ENCODE measurements around the gene STARD7. TPM values are rescaled to one million over a fixed set of nuclear protein-coding genes. Genes with fewer than 3 reads are reported as not detected.

Gene STARD7
- total and polyA plus RNA-seq, 10 of the 15 experiments (the other 5 are each of a cell fraction or from before 2014, with no cell fraction given), result 85.4 to 237 (median 153) TPM

- ChIA-PET RAD21 (ENCODE audit: unreplicated experiment) (interaction anchor here (0.8 to 1.8 kb wide), 7 partner anchors 22 to 158 kb away, joined by 3 to 7 read pairs (median 4); no protein-coding TSS in a partner anchor), POLR2A (interaction anchor here (0.6 to 1.8 kb wide), 9 partner anchors 9 to 335 kb away, joined by 3 to 7 read pairs (median 3); partner anchors contain the start of gene STARD7), CTCF (interaction anchor here (0.9 to 2.7 kb wide), 9 partner anchors 20 to 327 kb away, joined by 3 to 20 read pairs (median 4); partner anchors contain the start of gene ASTL), SMC1A (ENCODE audit: uncharacterized antibody, unreplicated experiment) (interaction anchor here (0.8 to 3.5 kb wide), 8 partner anchors 16 to 158 kb away, joined by 3 to 19 read pairs (median 3); no protein-coding TSS in a partner anchor)
- in situ Hi-C loops (cut with MboI) (no loop called here), intact Hi-C loops (cut with micrococcal nuclease; ENCODE audit: unreplicated experiment) (no loop called here)
- H3K27ac ChIP-seq (ENCODE audit: control insufficient read depth, insufficient read depth), result no peak overlapping the region
- TF ChIP-seq ZNF217 (IDR thresholded peaks at IDR 0.05) (no peak), ZBED1 (IDR thresholded peaks at IDR 0.05; ENCODE audit: borderline replicate concordance) (no peak), HDAC2 (IDR thresholded peaks at IDR 0.05) (no peak), MTA3 (IDR thresholded peaks at IDR 0.05; ENCODE audit: borderline replicate concordance, low read length) (no peak), RAD21 (IDR thresholded peaks at IDR 0.05; ENCODE audit: insufficient read depth, low read depth, low read length) (no peak), DPF2 (IDR thresholded peaks at IDR 0.05) (no peak)
- no peaks in the 10 kb centered on the region for H3K79me2 ChIP-seq (ENCODE audit: control insufficient read depth, insufficient read depth, low read length)
- no peaks in the 10 kb centered on the region for H3K27me3 ChIP-seq (replicated peaks in 1 of 2; ENCODE audit: control insufficient read depth in 2 of 2, insufficient read depth in 2 of 2, low read length in 1 of 2)
- peaks cover 6% of the 10 kb centered on the region for H3K4me1 ChIP-seq (ENCODE audit: control insufficient read depth, insufficient read depth, low read length)
- FAIRE-seq, result no peak
- ATAC-seq, result no peak
- no peaks in the 10 kb centered on the region for H3K9me3 ChIP-seq (replicated peaks; ENCODE audit: control insufficient read depth, insufficient read depth, low read length)
- H3K9ac ChIP-seq (ENCODE audit: control insufficient read depth, insufficient read depth, low read length), result no peak overlapping the region
- DNase-seq (ENCODE audit: low read depth, low spot score), result no peak
- no peak overlapping the region for H3K4me3 ChIP-seq
- peaks cover 0 to 10% of the 10 kb centered on the region in 2 experiments; a peak in 3 of 4 replicates for H3K36me3 ChIP-seq (ENCODE audit: control insufficient read depth in 2 of 2, insufficient read depth in 2 of 2, low read length in 1 of 2)
- no peak overlapping the region for H3K4me2 ChIP-seq (ENCODE audit: control insufficient read depth, insufficient read depth)
- H2AFZ ChIP-seq (ENCODE audit: control insufficient read depth, low read depth, low read length), result no peak overlapping the region
- no peaks in the 10 kb centered on the region for H4K20me1 ChIP-seq (ENCODE audit: control insufficient read depth, insufficient read depth)
- BruUV-seq (replicated peaks), result no TSS peak
These were observed 28.1 kb downstream of the STARD7 start for GRCh38 chr2:96180521-96180920.

DNA sequence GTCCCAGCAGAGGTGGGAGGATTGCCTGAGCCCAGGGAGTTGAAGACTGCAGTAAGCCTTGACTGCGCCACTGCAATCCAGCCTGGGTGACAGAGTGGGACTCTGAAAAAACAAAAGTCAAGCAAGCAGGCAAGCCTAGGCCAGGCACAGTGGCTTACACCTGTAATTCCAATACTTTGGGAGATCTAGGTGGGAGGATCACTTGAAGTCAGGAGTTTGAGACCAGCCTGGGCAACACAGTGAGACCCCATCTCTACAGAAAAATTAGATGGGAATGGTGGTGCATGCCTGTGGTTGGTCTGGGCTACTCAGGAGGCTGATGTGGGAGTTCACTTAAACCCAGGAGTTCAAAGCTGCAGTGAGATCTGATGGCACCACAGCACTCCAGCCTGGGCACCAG is 28.6 kb downstream of the STARD7 start:
- in situ Hi-C loops (cut with MboI), result no loop called here
- no peak for DNase-seq (ENCODE audit: low read depth, low spot score)
- no peak for ATAC-seq
- intact Hi-C loops (cut with micrococcal nuclease; ENCODE audit: unreplicated experiment), result no loop called here
- FAIRE-seq, result no peak
- BruUV-seq (replicated peaks), result no TSS peak
- H3K9ac ChIP-seq (ENCODE audit: control insufficient read depth, insufficient read depth, low read length), result no peak overlapping the region
- no peak overlapping the region for H3K27ac ChIP-seq (ENCODE audit: control insufficient read depth, insufficient read depth)
- SMC1A ChIA-PET (ENCODE audit: uncharacterized antibody, unreplicated experiment), result interaction anchor here (0.8 to 3.5 kb wide), 8 partner anchors 16 to 158 kb away, joined by 3 to 19 read pairs (median 3); no protein-coding TSS in a partner anchor
- H3K9me3 ChIP-seq (replicated peaks; ENCODE audit: control insufficient read depth, insufficient read depth, low read length), result no peaks in the 10 kb centered on the region
- H4K20me1 ChIP-seq (ENCODE audit: control insufficient read depth, insufficient read depth), result no peaks in the 10 kb centered on the region
- WGBS (ENCODE audit: insufficient coverage, insufficient replicate concordance, low lambda C conversion rate, missing lambda C conversion rate), result 100% methylated on average over 1 of the region's 1 CpG
- RAD21 ChIA-PET (ENCODE audit: unreplicated experiment), result interaction anchor here (0.8 to 1.8 kb wide), 6 partner anchors 22 to 158 kb away, joined by 3 to 7 read pairs (median 4); no protein-coding TSS in a partner anchor
- H3K4me1 ChIP-seq (ENCODE audit: control insufficient read depth, insufficient read depth, low read length), result peaks cover 6% of the 10 kb centered on the region
- H2AFZ ChIP-seq (ENCODE audit: control insufficient read depth, low read depth, low read length), result no peak overlapping the region
- POLR2A ChIA-PET, result interaction anchor here (0.9 to 1.8 kb wide), 7 partner anchors 10 to 140 kb away, joined by 3 to 7 read pairs (median 3); partner anchors contain the start of gene STARD7
- H3K36me3 ChIP-seq (ENCODE audit: control insufficient read depth in 2 of 2, insufficient read depth in 2 of 2, low read length in 1 of 2), result peaks cover 0 to 10% of the 10 kb centered on the region in 2 experiments; a peak in 2 of 4 replicates
- no peak overlapping the region for H3K4me3 ChIP-seq
- CTCF ChIA-PET, result interaction anchor here (0.9 to 2.7 kb wide), 8 partner anchors 20 to 327 kb away, joined by 3 to 20 read pairs (median 4); partner anchors contain the start of gene ASTL
- no peaks in the 10 kb centered on the region for H3K79me2 ChIP-seq (ENCODE audit: control insufficient read depth, insufficient read depth, low read length)
- no peak overlapping the region for H3K4me2 ChIP-seq (ENCODE audit: control insufficient read depth, insufficient read depth)
- H3K27me3 ChIP-seq (replicated peaks in 1 of 2; ENCODE audit: control insufficient read depth in 2 of 2, insufficient read depth in 2 of 2, low read length in 1 of 2), result no peaks in the 10 kb centered on the region
- TF ChIP-seq LARP7 (IDR thresholded peaks at IDR 0.05) (no peak), MYB (IDR thresholded peaks at IDR 0.05; ENCODE audit: borderline replicate concordance, low read depth, low read length) (no peak), RAD51 (IDR thresholded peaks at IDR 0.05) (no peak), BCLAF1 (IDR thresholded peaks at IDR 0.05) (no peak), SIX5 (IDR thresholded peaks at IDR 0.05; ENCODE audit: low read depth, low read length, severe bottlenecking) (no peak), GABPA (IDR thresholded peaks at IDR 0.05; ENCODE audit: low read depth) (no peak), NR2F1 (conservative IDR thresholded peaks at IDR 0.05) (no peak)
- TF ChIP-seq, protein P1, sequence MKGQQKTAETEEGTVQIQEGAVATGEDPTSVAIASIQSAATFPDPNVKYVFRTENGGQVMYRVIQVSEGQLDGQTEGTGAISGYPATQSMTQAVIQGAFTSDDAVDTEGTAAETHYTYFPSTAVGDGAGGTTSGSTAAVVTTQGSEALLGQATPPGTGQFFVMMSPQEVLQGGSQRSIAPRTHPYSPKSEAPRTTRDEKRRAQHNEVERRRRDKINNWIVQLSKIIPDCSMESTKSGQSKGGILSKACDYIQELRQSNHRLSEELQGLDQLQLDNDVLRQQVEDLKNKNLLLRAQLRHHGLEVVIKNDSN (IDR thresholded peaks at IDR 0.05; ENCODE audit: borderline replicate concordance, extremely low read length, insufficient read depth, low read depth, low read length), result no peak

Measured in GM12878 (cell line).